Measurements from ENCODE around the gene CD36.
A peak's percentile ranks its signal among the peaks of the same experiment; 100 is the strongest.

CD36 gene

GRCh38 chr7:80632139-80632538 lies 6.3 kb upstream of the CD36 start:
- no peak overlapping the region for H3K27ac ChIP-seq (ENCODE audit: insufficient read depth in 1 of 2, low read depth in 1 of 2, low read length in 2 of 2, poor library complexity in 1 of 2, severe bottlenecking in 2 of 2)
- CTCF ChIA-PET: interaction anchor here (1.3 kb wide), 1 partner anchor 27 kb away, joined by 4 read pairs; no protein-coding TSS in a partner anchor
- no CpG with 5 or more reads among the region's 1 CpG for WGBS (ENCODE audit: insufficient coverage)

GRCh38 chr7:80632819-80633218 lies 5.6 kb upstream of the CD36 start:
- Histone ChIP-seq H3K36me3 (ENCODE audit: control insufficient read depth in 4 of 4, insufficient read depth in 4 of 4, low read length in 3 of 4) (no peaks in the 10 kb centered on the region), H3K9me3 (ENCODE audit: control extremely low read depth in 1 of 5, control insufficient read depth in 4 of 5, insufficient read depth in 2 of 5, low read depth in 1 of 5, low read length in 4 of 5) (no peaks in the 10 kb centered on the region), H3K27me3 (replicated peaks in 2 of 5; ENCODE audit: control insufficient read depth in 4 of 5, insufficient read depth in 5 of 5, low read length in 4 of 5) (no peaks in the 10 kb centered on the region), H3K4me3 (ENCODE audit: control insufficient read depth in 1 of 7, extremely low read depth in 1 of 7, insufficient read depth in 4 of 7, low read depth in 2 of 7, low read length in 6 of 7) (no peak overlapping the region), H3K27ac (ENCODE audit: insufficient read depth in 1 of 2, low read depth in 1 of 2, low read length in 2 of 2, poor library complexity in 1 of 2, severe bottlenecking in 2 of 2) (no peak overlapping the region), H3K4me1 (ENCODE audit: control extremely low read depth in 1 of 4, control insufficient read depth in 4 of 4, insufficient read depth in 4 of 4, low read length in 3 of 4) (peaks cover 7 to 58% (median 18%) of the 10 kb centered on the region in 4 experiments)
- ChIA-PET POLR2A (interaction anchor here (0.5 kb wide), 1 partner anchor 18 kb away, joined by 3 read pairs; no protein-coding TSS in a partner anchor), CTCF (interaction anchor here (1.3 kb wide), 1 partner anchor 26 kb away, joined by 4 read pairs; no protein-coding TSS in a partner anchor)
- 0% methylated on average over 1 of the region's 3 CpGs for WGBS (ENCODE audit: insufficient coverage)
- no peak for DNase-seq

More at GRCh38 chr7:80632139-80632538, 6.3 kb upstream of the CD36 start:
- peaks cover 7 to 53% (median 18%) of the 10 kb centered on the region in 4 experiments for H3K4me1 ChIP-seq (ENCODE audit: control extremely low read depth in 1 of 4, control insufficient read depth in 4 of 4, insufficient read depth in 4 of 4, low read length in 3 of 4)
- POLR2A ChIA-PET: no interaction called here
- H3K9me3 ChIP-seq (ENCODE audit: control extremely low read depth in 1 of 5, control insufficient read depth in 4 of 5, insufficient read depth in 2 of 5, low read depth in 1 of 5, low read length in 4 of 5): no peaks in the 10 kb centered on the region
- peak in 2 of 3 donors; percentile 64 to 74 for DNase-seq
- H3K36me3 ChIP-seq (ENCODE audit: control insufficient read depth in 4 of 4, insufficient read depth in 4 of 4, low read length in 3 of 4): no peaks in the 10 kb centered on the region
- H3K4me3 ChIP-seq (ENCODE audit: control insufficient read depth in 1 of 7, extremely low read depth in 1 of 7, insufficient read depth in 4 of 7, low read depth in 2 of 7, low read length in 6 of 7): peak overlapping the region in 1 of 7 experiments; percentile 24
- no peaks in the 10 kb centered on the region for H3K27me3 ChIP-seq (replicated peaks in 2 of 5; ENCODE audit: control insufficient read depth in 4 of 5, insufficient read depth in 5 of 5, low read length in 4 of 5)

GRCh38 chr7:80634505-80634904 lies 3.9 kb upstream of the CD36 start:
- no peaks in the 10 kb centered on the region for H3K27me3 ChIP-seq (replicated peaks in 2 of 5; ENCODE audit: control insufficient read depth in 4 of 5, insufficient read depth in 5 of 5, low read length in 4 of 5)
- no peaks in the 10 kb centered on the region for H3K9me3 ChIP-seq (ENCODE audit: control extremely low read depth in 1 of 5, control insufficient read depth in 4 of 5, insufficient read depth in 2 of 5, low read depth in 1 of 5, low read length in 4 of 5)
- CTCF ChIA-PET: interaction anchor here (1.3 kb wide), 1 partner anchor 12 kb away, joined by 3 read pairs; no protein-coding TSS in a partner anchor
- no peak overlapping the region for H3K4me3 ChIP-seq (ENCODE audit: control insufficient read depth in 1 of 7, extremely low read depth in 1 of 7, insufficient read depth in 4 of 7, low read depth in 2 of 7, low read length in 6 of 7)
- 0% methylated on average over 2 of the region's 2 CpGs for WGBS (ENCODE audit: insufficient coverage)
- peaks cover 7 to 66% (median 20%) of the 10 kb centered on the region in 4 experiments for H3K4me1 ChIP-seq (ENCODE audit: control extremely low read depth in 1 of 4, control insufficient read depth in 4 of 4, insufficient read depth in 4 of 4, low read length in 3 of 4)
- POLR2A ChIA-PET: no interaction called here
- no peaks in the 10 kb centered on the region for H3K36me3 ChIP-seq (ENCODE audit: control insufficient read depth in 4 of 4, insufficient read depth in 4 of 4, low read length in 3 of 4)
- H3K27ac ChIP-seq (ENCODE audit: insufficient read depth in 1 of 2, low read depth in 1 of 2, low read length in 2 of 2, poor library complexity in 1 of 2, severe bottlenecking in 2 of 2): no peak overlapping the region
- peak; percentile 40 to 85 (median 74) for DNase-seq

DNA sequence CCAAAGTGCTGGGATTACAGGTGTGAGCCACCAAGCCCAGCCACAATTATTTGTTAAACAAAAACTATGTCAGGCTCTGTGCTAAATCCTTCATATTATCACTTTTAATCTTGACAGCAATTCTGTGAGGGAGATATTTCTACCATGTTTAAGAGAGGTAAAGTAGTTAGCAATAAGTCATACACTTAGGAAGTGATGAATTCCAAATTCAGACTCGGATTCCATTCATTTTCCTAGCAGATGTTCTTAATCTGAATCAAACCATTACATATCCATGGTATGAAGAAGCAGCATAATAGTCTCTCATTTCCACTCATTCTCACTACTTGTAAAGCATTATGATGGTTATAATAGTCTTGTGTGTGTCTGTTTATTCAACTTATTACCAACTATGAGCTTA lies 2.9 kb upstream of the CD36 start:
- no CpG with 5 or more reads among the region's 1 CpG for WGBS (ENCODE audit: insufficient coverage)
- POLR2A ChIA-PET: no interaction called here
- no peak for DNase-seq
- Histone ChIP-seq H3K4me1 (ENCODE audit: control extremely low read depth in 1 of 4, control insufficient read depth in 4 of 4, insufficient read depth in 4 of 4, low read length in 3 of 4) (peaks cover 7 to 64% (median 20%) of the 10 kb centered on the region in 4 experiments), H3K9me3 (ENCODE audit: control extremely low read depth in 1 of 5, control insufficient read depth in 4 of 5, insufficient read depth in 2 of 5, low read depth in 1 of 5, low read length in 4 of 5) (no peaks in the 10 kb centered on the region), H3K27me3 (replicated peaks in 2 of 5; ENCODE audit: control insufficient read depth in 4 of 5, insufficient read depth in 5 of 5, low read length in 4 of 5) (no peaks in the 10 kb centered on the region), H3K27ac (ENCODE audit: insufficient read depth in 1 of 2, low read depth in 1 of 2, low read length in 2 of 2, poor library complexity in 1 of 2, severe bottlenecking in 2 of 2) (no peak overlapping the region), H3K4me3 (ENCODE audit: control insufficient read depth in 1 of 7, extremely low read depth in 1 of 7, insufficient read depth in 4 of 7, low read depth in 2 of 7, low read length in 6 of 7) (no peak overlapping the region), H3K36me3 (ENCODE audit: control insufficient read depth in 4 of 4, insufficient read depth in 4 of 4, low read length in 3 of 4) (no peaks in the 10 kb centered on the region)
- CTCF ChIA-PET: interaction anchor here (0.8 kb wide), 1 partner anchor 22 kb away, joined by 3 read pairs; no protein-coding TSS in a partner anchor

- POLR2A ChIA-PET: no interaction called here
- WGBS (ENCODE audit: insufficient coverage): no CpG with 5 or more reads among the region's 2 CpGs
- H3K36me3 ChIP-seq (ENCODE audit: control insufficient read depth in 4 of 4, insufficient read depth in 4 of 4, low read length in 3 of 4): no peaks in the 10 kb centered on the region
- CTCF ChIA-PET: interaction anchor here (0.8 to 1.3 kb wide), 2 partner anchors 21 to 23 kb away, joined by 3 to 4 read pairs; no protein-coding TSS in a partner anchor
- no peak overlapping the region for H3K4me3 ChIP-seq (ENCODE audit: control insufficient read depth in 1 of 7, extremely low read depth in 1 of 7, insufficient read depth in 4 of 7, low read depth in 2 of 7, low read length in 6 of 7)
- H3K27ac ChIP-seq (ENCODE audit: insufficient read depth in 1 of 2, low read depth in 1 of 2, low read length in 2 of 2, poor library complexity in 1 of 2, severe bottlenecking in 2 of 2): no peak overlapping the region
- no peaks in the 10 kb centered on the region for H3K9me3 ChIP-seq (ENCODE audit: control extremely low read depth in 1 of 5, control insufficient read depth in 4 of 5, insufficient read depth in 2 of 5, low read depth in 1 of 5, low read length in 4 of 5)
- H3K4me1 ChIP-seq (ENCODE audit: control extremely low read depth in 1 of 4, control insufficient read depth in 4 of 4, insufficient read depth in 4 of 4, low read length in 3 of 4): peaks cover 4 to 60% (median 19%) of the 10 kb centered on the region in 4 experiments
- DNase-seq: no peak
- no peaks in the 10 kb centered on the region for H3K27me3 ChIP-seq (replicated peaks in 2 of 5; ENCODE audit: control insufficient read depth in 4 of 5, insufficient read depth in 5 of 5, low read length in 4 of 5)
Observed at GRCh38 chr7:80635998-80636397, 2.4 kb upstream of the CD36 start.

DNA sequence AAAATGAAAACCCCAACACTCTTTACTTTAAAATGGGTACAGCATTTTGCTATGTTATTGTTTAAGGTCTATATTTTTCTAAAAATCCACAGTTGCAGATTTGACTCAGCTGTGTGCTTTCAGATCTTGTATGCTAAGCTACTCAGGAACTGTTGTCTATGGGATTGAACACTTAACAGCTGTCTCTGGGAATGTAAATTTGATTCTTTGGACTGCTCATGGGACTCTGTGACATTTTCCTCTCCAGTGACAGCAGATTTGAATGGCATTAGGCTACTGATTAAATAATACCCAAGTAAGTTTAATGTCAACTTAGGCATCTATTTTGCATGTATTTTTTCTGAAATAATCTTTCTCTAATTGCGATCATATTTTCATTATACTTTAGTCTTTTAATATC lies 1.7 kb upstream of the CD36 start:
- DNase-seq: no peak
- peaks cover 4 to 55% (median 19%) of the 10 kb centered on the region in 4 experiments for H3K4me1 ChIP-seq (ENCODE audit: control extremely low read depth in 1 of 4, control insufficient read depth in 4 of 4, insufficient read depth in 4 of 4, low read length in 3 of 4)
- ChIA-PET POLR2A (no interaction called here), CTCF (interaction anchor here (1.3 kb wide), 1 partner anchor 22 kb away, joined by 4 read pairs; no protein-coding TSS in a partner anchor)
- H3K27ac ChIP-seq (ENCODE audit: insufficient read depth in 1 of 2, low read depth in 1 of 2, low read length in 2 of 2, poor library complexity in 1 of 2, severe bottlenecking in 2 of 2): no peak overlapping the region
- H3K27me3 ChIP-seq (replicated peaks in 2 of 5; ENCODE audit: control insufficient read depth in 4 of 5, insufficient read depth in 5 of 5, low read length in 4 of 5): no peaks in the 10 kb centered on the region
- H3K9me3 ChIP-seq (ENCODE audit: control extremely low read depth in 1 of 5, control insufficient read depth in 4 of 5, insufficient read depth in 2 of 5, low read depth in 1 of 5, low read length in 4 of 5): no peaks in the 10 kb centered on the region
- no CpG with 5 or more reads among the region's 1 CpG for WGBS (ENCODE audit: insufficient coverage)
- no peak overlapping the region for H3K4me3 ChIP-seq (ENCODE audit: control insufficient read depth in 1 of 7, extremely low read depth in 1 of 7, insufficient read depth in 4 of 7, low read depth in 2 of 7, low read length in 6 of 7)
- no peaks in the 10 kb centered on the region for H3K36me3 ChIP-seq (ENCODE audit: control insufficient read depth in 4 of 4, insufficient read depth in 4 of 4, low read length in 3 of 4)

- no peak overlapping the region for H3K4me3 ChIP-seq (ENCODE audit: control insufficient read depth in 1 of 7, extremely low read depth in 1 of 7, insufficient read depth in 4 of 7, low read depth in 2 of 7, low read length in 6 of 7)
- no CpG with 5 or more reads among the region's 2 CpGs for WGBS (ENCODE audit: insufficient coverage)
- ChIA-PET POLR2A (no interaction called here), CTCF (interaction anchor here (1.3 kb wide), 1 partner anchor 21 kb away, joined by 4 read pairs; no protein-coding TSS in a partner anchor)
- no peaks in the 10 kb centered on the region for H3K36me3 ChIP-seq (ENCODE audit: control insufficient read depth in 4 of 4, insufficient read depth in 4 of 4, low read length in 3 of 4)
- H3K27me3 ChIP-seq (replicated peaks in 2 of 5; ENCODE audit: control insufficient read depth in 4 of 5, insufficient read depth in 5 of 5, low read length in 4 of 5): no peaks in the 10 kb centered on the region
- no peaks in the 10 kb centered on the region for H3K9me3 ChIP-seq (ENCODE audit: control extremely low read depth in 1 of 5, control insufficient read depth in 4 of 5, insufficient read depth in 2 of 5, low read depth in 1 of 5, low read length in 4 of 5)
- peaks cover 2 to 48% (median 13%) of the 10 kb centered on the region in 4 experiments for H3K4me1 ChIP-seq (ENCODE audit: control extremely low read depth in 1 of 4, control insufficient read depth in 4 of 4, insufficient read depth in 4 of 4, low read length in 3 of 4)
- H3K27ac ChIP-seq (ENCODE audit: insufficient read depth in 1 of 2, low read depth in 1 of 2, low read length in 2 of 2, poor library complexity in 1 of 2, severe bottlenecking in 2 of 2): no peak overlapping the region
- DNase-seq: no peak
Observed at GRCh38 chr7:80637454-80637853, 988 bp upstream of the CD36 start.
